MM.1S (cell line): ENCODE results near the gene INPP4B.

Experiments used
- EZH2 ChIP-seq: fragments of 300-600 bp; sonication (generic); optimal IDR thresholded peaks from 2 replicates; pipeline ENCODE3; 2017; ENCODE audit warnings: low read depth, mild to moderate bottlenecking, antibody characterized with exemption, low read length, mixed read lengths
- EZH2phosphoT487 ChIP-seq: fragments of 300-600 bp; sonication (generic); IDR thresholded peaks from 2 replicates; pipeline ENCODE4 v1.6.1; 2018; ENCODE audit warnings: antibody characterized with exemption, low read length
- TF ChIP-seq, protein P1 (sequence below): fragments of 300-600 bp; sonication (generic); IDR thresholded peaks from 2 replicates; pipeline ENCODE4 v1.5.1; 2016; ENCODE audit warnings: antibody characterized with exemption, low read length, mixed read lengths

- TF ChIP-seq, protein P1, sequence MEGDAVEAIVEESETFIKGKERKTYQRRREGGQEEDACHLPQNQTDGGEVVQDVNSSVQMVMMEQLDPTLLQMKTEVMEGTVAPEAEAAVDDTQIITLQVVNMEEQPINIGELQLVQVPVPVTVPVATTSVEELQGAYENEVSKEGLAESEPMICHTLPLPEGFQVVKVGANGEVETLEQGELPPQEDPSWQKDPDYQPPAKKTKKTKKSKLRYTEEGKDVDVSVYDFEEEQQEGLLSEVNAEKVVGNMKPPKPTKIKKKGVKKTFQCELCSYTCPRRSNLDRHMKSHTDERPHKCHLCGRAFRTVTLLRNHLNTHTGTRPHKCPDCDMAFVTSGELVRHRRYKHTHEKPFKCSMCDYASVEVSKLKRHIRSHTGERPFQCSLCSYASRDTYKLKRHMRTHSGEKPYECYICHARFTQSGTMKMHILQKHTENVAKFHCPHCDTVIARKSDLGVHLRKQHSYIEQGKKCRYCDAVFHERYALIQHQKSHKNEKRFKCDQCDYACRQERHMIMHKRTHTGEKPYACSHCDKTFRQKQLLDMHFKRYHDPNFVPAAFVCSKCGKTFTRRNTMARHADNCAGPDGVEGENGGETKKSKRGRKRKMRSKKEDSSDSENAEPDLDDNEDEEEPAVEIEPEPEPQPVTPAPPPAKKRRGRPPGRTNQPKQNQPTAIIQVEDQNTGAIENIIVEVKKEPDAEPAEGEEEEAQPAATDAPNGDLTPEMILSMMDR: no peak
- TF ChIP-seq EZH2phosphoT487 (no peak), EZH2 (no peak)
Measured at GRCh38 chr4:142160509-142160908, 685.6 kb downstream of the INPP4B start.
